Lower lobe of right lung (tissue), 2 donors: ENCODE measurements around the gene COASY. TPM values are rescaled to one million over a fixed set of nuclear protein-coding genes. Genes with fewer than 3 reads are reported as not detected.
"Not testable (repeated sequence)": the region's sequence is repeated elsewhere in the genome, so short reads cannot be mapped to it uniquely, and the experiment has no call there.

Source experiments
- ATAC-seq, 2 donors: fragments of 200-7000 bp; cut with Tn5 transposase; one replicate each; pipeline ENCODE4 v1.9.1; 2020 to 2022; ENCODE audit warnings: mild to moderate bottlenecking in 2 of 2, moderate library complexity in 2 of 2
- DNase-seq: peaks from one replicate; pipeline ENCODE4 v3.0.0-alpha.2; 2020
- H3K27ac ChIP-seq: fragments of 200-600 bp; one replicate; pipeline ENCODE4 v1.8.0; 2022
- H3K27me3 ChIP-seq: fragments of 200-600 bp; one replicate; pipeline ENCODE4 v1.8.0; 2022; ENCODE audit warnings: low read depth
- H3K36me3 ChIP-seq: fragments of 200-600 bp; one replicate; pipeline ENCODE4 v1.8.0; 2022; ENCODE audit warnings: mild to moderate bottlenecking
- H3K4me1 ChIP-seq: fragments of 200-600 bp; one replicate; pipeline ENCODE4 v1.8.0; 2022
- H3K4me3 ChIP-seq: fragments of 200-600 bp; one replicate; pipeline ENCODE4 v1.8.0; 2022; ENCODE audit warnings: mild to moderate bottlenecking
- H3K9me3 ChIP-seq: fragments of 200-600 bp; one replicate; pipeline ENCODE4 v1.8.0; 2022
- CTCF ChIP-seq: fragments of 200-600 bp; IDR thresholded peaks from one replicate; pipeline ENCODE4 v1.8.0; 2022; ENCODE audit warnings: antibody characterized with exemption, mild to moderate bottlenecking
- intact Hi-C: fragments of 100-400 bp; cut with DNase I; formaldehyde crosslinking; loops from one replicate; pipeline ENCODE4 v1.11.0; 2022
- total RNA-seq: library from RNA; stranded (reverse); fragmentation: NEBNext Ultra II Directional; extraction: Animal tissue kit (Norgen Biotek cat#: 25700); gene quantifications from one replicate; pipeline ENCODE4 v1.2.1, GENCODE V29; 2021
- donor health status: DM: no; HTN: yes; CAD: no; lungs with severe emphysema.

COASY gene
- total RNA-seq, 1 donor from 2014 or later, result 65.8 TPM

- DNase-seq (no peak), ATAC-seq (peak; percentile 56 to 68)
- Histone ChIP-seq H3K36me3 (peaks cover 44% of the 10 kb centered on the region), H3K9me3 (no peaks in the 10 kb centered on the region), H3K27me3 (no peaks in the 10 kb centered on the region), H3K4me1 (peaks cover 18% of the 10 kb centered on the region), H3K4me3 (no peak overlapping the region), H3K27ac (no peak overlapping the region)
- intact Hi-C loops, result no loop called here
- TF ChIP-seq CTCF, result no peak
Measured at GRCh38 chr17:42598905-42599304, 37.0 kb downstream of the COASY start.

GRCh38 chr17:42603318-42603717, 41.4 kb downstream of the COASY start:
- Histone ChIP-seq H3K4me3 (no peak overlapping the region), H3K4me1 (peaks cover 60% of the 10 kb centered on the region), H3K27me3 (no peaks in the 10 kb centered on the region), H3K36me3 (peaks cover 21% of the 10 kb centered on the region), H3K9me3 (no peaks in the 10 kb centered on the region), H3K27ac (no peak overlapping the region)
- no peak for TF ChIP-seq CTCF
- DNase-seq, result no peak
- ATAC-seq, result no peak
- intact Hi-C loops, result no loop called here

- ATAC-seq (no peak), DNase-seq (no peak)
- H3K9me3 ChIP-seq, result no peaks in the 10 kb centered on the region
- H3K27me3 ChIP-seq, result no peaks in the 10 kb centered on the region
- TF ChIP-seq CTCF, result no peak
- peaks cover 53% of the 10 kb centered on the region for H3K4me1 ChIP-seq
- H3K36me3 ChIP-seq, result peaks cover 19% of the 10 kb centered on the region
- intact Hi-C loops, result no loop called here
- H3K4me3 ChIP-seq, result peak overlapping the region; percentile 99
- no peak overlapping the region for H3K27ac ChIP-seq
Measured at GRCh38 chr17:42607769-42608168, 45.8 kb downstream of the COASY start.

GRCh38 chr17:42608305-42609181, 46.6 kb downstream of the COASY start:
- peak; percentile 48 for TF ChIP-seq CTCF
- no peaks in the 10 kb centered on the region for H3K27me3 ChIP-seq
- no peaks in the 10 kb centered on the region for H3K9me3 ChIP-seq
- DNase-seq (peak; percentile 55), ATAC-seq (peak; percentile 75 to 77)
- H3K27ac ChIP-seq, result peak overlapping the region; percentile 96
- H3K36me3 ChIP-seq, result peaks cover 19% of the 10 kb centered on the region
- peak overlapping the region; percentile 99 for H3K4me3 ChIP-seq
- peaks cover 53% of the 10 kb centered on the region for H3K4me1 ChIP-seq
- intact Hi-C loops, result no loop called here

- intact Hi-C loops, result no loop called here
- H3K27me3 ChIP-seq, result no peaks in the 10 kb centered on the region
Measured at GRCh38 chr17:42609182-42609813, 47.4 kb downstream of the COASY start, which contains the start of the genes RETREG3 and TUBG1. TSS of gene RETREG3 (minus strand) at chr17:42609374. CDS start at chr17:42609324, 50 bp downstream. TSS of gene TUBG1 (plus strand) at chr17:42609683. CDS start at chr17:42609738, 55 bp downstream.

GRCh38 chr17:42609814-42610801, 48.2 kb downstream of the COASY start:
- peak overlapping the region; percentile 99 for H3K4me3 ChIP-seq
- DNase-seq, result peak; percentile 66
- peaks cover 35% of the 10 kb centered on the region for H3K36me3 ChIP-seq
- peak overlapping the region; percentile 96 for H3K27ac ChIP-seq
- intact Hi-C loops, H3K27me3 ChIP-seq, H3K9me3 ChIP-seq: not testable (repeated sequence)
- peak; percentile 35 to 55 for ATAC-seq
- peaks cover 43% of the 10 kb centered on the region for H3K4me1 ChIP-seq

More at GRCh38 chr17:42609182-42609813, 47.4 kb downstream of the COASY start, which contains the start of the genes RETREG3 and TUBG1:
- TF ChIP-seq CTCF, result no peak
- ATAC-seq, result peak; percentile 98 to 99
- Histone ChIP-seq H3K36me3 (peaks cover 27% of the 10 kb centered on the region), H3K27ac (peak within 1 kb of the TSS; percentile 96), H3K4me3 (peak within 1 kb of the TSS; percentile 99), H3K4me1 (peaks cover 51% of the 10 kb centered on the region), H3K9me3 (no peaks in the 10 kb centered on the region)
- peak; percentile 99 for DNase-seq
